Fibroblast of pulmonary artery (primary cell): ENCODE data around the gene CCR8.

Source experiments
- DNase-seq: peaks from one replicate; pipeline ENCODE4 v3.0.0-alpha.2; 2010; ENCODE audit warnings: low read depth
- H3K4me3 ChIP-seq: replicated peaks from 2 replicates; pipeline ENCODE4 v1.5.1; 2011; ENCODE audit warnings: low read depth, mild to moderate bottlenecking, control low read depth, low read length, moderate library complexity
- CTCF ChIP-seq: IDR thresholded peaks from 2 replicates; pipeline ENCODE4 v1.5.1; 2011; ENCODE audit warnings: mild to moderate bottlenecking, control low read depth, low read length, inconsistent platforms; ENCODE audit errors: missing control alignments

CCR8 gene

GRCh38 chr3:39291903-39292329, 37.6 kb upstream of the CCR8 start:
- DNase-seq: peak; percentile 56
- TF ChIP-seq CTCF: peak; percentile 90
- no peak overlapping the region for H3K4me3 ChIP-seq

- DNase-seq: no peak
- no peak for TF ChIP-seq CTCF
- no peak overlapping the region for H3K4me3 ChIP-seq
These were observed 36.5 kb upstream of the CCR8 start for GRCh38 chr3:39292961-39293360.

GRCh38 chr3:39294446-39295183, 34.9 kb upstream of the CCR8 start:
- no peak for TF ChIP-seq CTCF
- no peak overlapping the region for H3K4me3 ChIP-seq

GRCh38 chr3:39295184-39295775, 34.2 kb upstream of the CCR8 start:
- H3K4me3 ChIP-seq: no peak overlapping the region
- no peak for TF ChIP-seq CTCF
- DNase-seq: no peak

More at GRCh38 chr3:39294446-39295183, 34.9 kb upstream of the CCR8 start:
- DNase-seq: no peak

- TF ChIP-seq CTCF: no peak
- no peak overlapping the region for H3K4me3 ChIP-seq
- DNase-seq: no peak
These were observed 33.1 kb upstream of the CCR8 start for GRCh38 chr3:39296197-39297077.

GRCh38 chr3:39299279-39299678, 30.2 kb upstream of the CCR8 start:
- H3K4me3 ChIP-seq: no peak overlapping the region
- DNase-seq: no peak
- TF ChIP-seq CTCF: no peak
